HEK293 (cell line): ENCODE data around the gene GGA1.

Experiments
- CTCF ChIA-PET: fragments of 350-600 bp; formaldehyde crosslinking; extraction: SDS; loops from one replicate; lab custom pipeline; 2021; ENCODE audit warnings: antibody characterized with exemption; lab: Yijun Ruan, JAX
- POLR2A ChIA-PET: fragments of 300-600 bp; formaldehyde crosslinking; extraction: SDS; loops from one replicate; lab custom pipeline; 2020; ENCODE audit warnings: antibody characterized with exemption, inconsistent platforms; lab: Yijun Ruan, JAX
- H3K27ac ChIP-seq: fragments of 200-500 bp; sonication (Bioruptor generic); 2 replicates; pipeline ENCODE4 v1.5.1; 2014; ENCODE audit warnings: low read depth, low read length, control low read depth, inconsistent platforms; ENCODE audit errors: extremely low read depth
- H3K36me3 ChIP-seq, 2 experiments: fragments of 200-500 bp in 1 of 2; sonication (Bioruptor generic) in 1 of 2; 1 replicate in 1 of 2; 2 replicates in 1 of 2; pipeline ENCODE4 v1.5.1; 2014 to 2017; ENCODE audit warnings: inconsistent platforms in 2 of 2, low read length in 2 of 2; ENCODE audit not compliant: control insufficient read depth in 2 of 2, insufficient read depth in 1 of 2
- H3K4me1 ChIP-seq: fragments of 200-500 bp; sonication (Bioruptor generic); 2 replicates; pipeline ENCODE4 v1.5.1; 2014; ENCODE audit warnings: mild to moderate bottlenecking, low read length, inconsistent platforms; ENCODE audit not compliant: control insufficient read depth, insufficient read depth
- H3K4me3 ChIP-seq: 2 replicates; pipeline ENCODE4 v1.5.1; 2011; ENCODE audit warnings: low read depth, mild to moderate bottlenecking, control low read depth, low read length, moderate library complexity
- H3K9me3 ChIP-seq: fragments of 200-500 bp; sonication (Bioruptor generic); 2 replicates; pipeline ENCODE4 v1.5.1; 2014; ENCODE audit warnings: low read depth, low read length, inconsistent platforms; ENCODE audit not compliant: control insufficient read depth, insufficient read depth
- BCL11B ChIP-seq: fragments of 450-650 bp; formaldehyde crosslinking; IDR thresholded peaks from 2 replicates; pipeline ENCODE4 v1.5.1; 2016; ENCODE audit warnings: low read depth, missing biosample characterization, missing genetic modification characterization
- HIC1 ChIP-seq: fragments of 450-650 bp; formaldehyde crosslinking; IDR thresholded peaks from 2 replicates; pipeline ENCODE4 v1.5.1; 2016; ENCODE audit warnings: missing biosample characterization, missing genetic modification characterization
- HOXC10 ChIP-seq: sonication (generic); formaldehyde crosslinking; IDR thresholded peaks from 2 replicates; pipeline ENCODE4 v1.8.1; 2023; ENCODE audit warnings: mild to moderate bottlenecking, missing genetic modification reagents
- OSR2 ChIP-seq: fragments of 450-650 bp; formaldehyde crosslinking; IDR thresholded peaks from 2 replicates; pipeline ENCODE4 v1.5.1; 2016; ENCODE audit warnings: missing biosample characterization, missing genetic modification characterization
- SP2 ChIP-seq: fragments of 450-650 bp; formaldehyde crosslinking; IDR thresholded peaks from 2 replicates; pipeline ENCODE4 v1.5.1; 2016; ENCODE audit warnings: missing biosample characterization, missing genetic modification characterization
- SP7 ChIP-seq: fragments of 450-650 bp; formaldehyde crosslinking; IDR thresholded peaks from 2 replicates; pipeline ENCODE4 v1.5.1; 2016; ENCODE audit warnings: missing biosample characterization, missing genetic modification characterization
- YY2 ChIP-seq: fragments of 450-650 bp; formaldehyde crosslinking; IDR thresholded peaks from 2 replicates; pipeline ENCODE4 v1.5.1; 2016; ENCODE audit warnings: missing biosample characterization, missing genetic modification characterization
- ZBTB17 ChIP-seq: fragments of 450-650 bp; formaldehyde crosslinking; IDR thresholded peaks from 2 replicates; pipeline ENCODE4 v1.5.1; 2016; ENCODE audit warnings: missing biosample characterization, missing genetic modification characterization
- ZFHX2 ChIP-seq: fragments of 450-650 bp; formaldehyde crosslinking; conservative IDR thresholded peaks from 2 replicates; pipeline ENCODE4 v1.5.1; 2016; ENCODE audit warnings: missing biosample characterization, missing genetic modification characterization
- ZFP37 ChIP-seq: fragments of 450-650 bp; formaldehyde crosslinking; IDR thresholded peaks from 2 replicates; pipeline ENCODE4 v1.5.1; 2016; ENCODE audit warnings: missing biosample characterization, missing genetic modification characterization
- ZNF10 ChIP-seq: fragments of 450-650 bp; formaldehyde crosslinking; IDR thresholded peaks from 2 replicates; pipeline ENCODE4 v1.5.1; 2017; ENCODE audit warnings: missing biosample characterization, missing genetic modification characterization
- ZNF16 ChIP-seq: fragments of 450-650 bp; formaldehyde crosslinking; IDR thresholded peaks from 2 replicates; pipeline ENCODE4 v1.5.1; 2016; ENCODE audit warnings: low read depth, missing biosample characterization, missing genetic modification characterization
- ZNF19 ChIP-seq: fragments of 450-650 bp; formaldehyde crosslinking; IDR thresholded peaks from 2 replicates; pipeline ENCODE4; 2016; ENCODE audit warnings: missing biosample characterization, missing genetic modification characterization, low read depth
- ZNF23 ChIP-seq: fragments of 450-650 bp; formaldehyde crosslinking; IDR thresholded peaks from 2 replicates; pipeline ENCODE4 v1.5.1; 2016; ENCODE audit warnings: missing biosample characterization, missing genetic modification characterization, borderline replicate concordance
- ZNF274 ChIP-seq, 2 experiments: fragments of 200-500 bp in 1 of 2; fragments of 450-650 bp in 1 of 2; sonication (Bioruptor generic) in 1 of 2; formaldehyde crosslinking in 1 of 2; IDR thresholded peaks; 2 replicates each; pipeline versions ENCODE4 v1.5.1 to v1.6.1; 2014 to 2016; ENCODE audit warnings: borderline replicate concordance in 1 of 2, inconsistent platforms in 1 of 2, low read length in 1 of 2, missing biosample characterization in 1 of 2, missing genetic modification characterization in 1 of 2
- ZNF292 ChIP-seq: fragments of 450-650 bp; formaldehyde crosslinking; IDR thresholded peaks from 2 replicates; pipeline ENCODE4 v1.5.1; 2016; ENCODE audit warnings: low read depth, missing biosample characterization, missing genetic modification characterization, borderline replicate concordance
- ZNF362 ChIP-seq: fragments of 450-650 bp; formaldehyde crosslinking; IDR thresholded peaks from 2 replicates; pipeline ENCODE4 v1.5.1; 2016; ENCODE audit warnings: missing biosample characterization, missing genetic modification characterization
- ZNF366 ChIP-seq: fragments of 450-650 bp; formaldehyde crosslinking; conservative IDR thresholded peaks from 2 replicates; pipeline ENCODE4 v1.5.1; 2016; ENCODE audit warnings: missing biosample characterization, missing genetic modification characterization
- ZNF433 ChIP-seq: fragments of 450-650 bp; formaldehyde crosslinking; IDR thresholded peaks from 2 replicates; pipeline ENCODE4 v1.5.1; 2016; ENCODE audit warnings: missing biosample characterization, missing genetic modification characterization, low read depth
- ZNF596 ChIP-seq: fragments of 450-650 bp; IDR thresholded peaks from 2 replicates; pipeline ENCODE4 v1.5.0; 2018; ENCODE audit warnings: missing biosample characterization, mild to moderate bottlenecking, missing genetic modification characterization, moderate library complexity
- ZNF670 ChIP-seq: fragments of 450-650 bp; formaldehyde crosslinking; IDR thresholded peaks from 2 replicates; pipeline ENCODE4 v1.5.1; 2016; ENCODE audit warnings: missing biosample characterization, missing genetic modification characterization, low read depth
- ZNF677 ChIP-seq: fragments of 450-650 bp; IDR thresholded peaks from 2 replicates; pipeline ENCODE4 v1.5.0; 2018; ENCODE audit warnings: missing biosample characterization, mild to moderate bottlenecking, missing genetic modification characterization, moderate library complexity
- ZNF777 ChIP-seq: fragments of 450-650 bp; formaldehyde crosslinking; IDR thresholded peaks from 2 replicates; pipeline ENCODE4 v1.5.1; 2017; ENCODE audit warnings: missing biosample characterization, missing genetic modification characterization, borderline replicate concordance
- ZNF830 ChIP-seq: fragments of 450-650 bp; IDR thresholded peaks from 2 replicates; pipeline ENCODE4 v1.5.0; 2018; ENCODE audit warnings: missing biosample characterization, missing genetic modification characterization, low read depth, mild to moderate bottlenecking, moderate library complexity

GGA1 gene

DNA sequence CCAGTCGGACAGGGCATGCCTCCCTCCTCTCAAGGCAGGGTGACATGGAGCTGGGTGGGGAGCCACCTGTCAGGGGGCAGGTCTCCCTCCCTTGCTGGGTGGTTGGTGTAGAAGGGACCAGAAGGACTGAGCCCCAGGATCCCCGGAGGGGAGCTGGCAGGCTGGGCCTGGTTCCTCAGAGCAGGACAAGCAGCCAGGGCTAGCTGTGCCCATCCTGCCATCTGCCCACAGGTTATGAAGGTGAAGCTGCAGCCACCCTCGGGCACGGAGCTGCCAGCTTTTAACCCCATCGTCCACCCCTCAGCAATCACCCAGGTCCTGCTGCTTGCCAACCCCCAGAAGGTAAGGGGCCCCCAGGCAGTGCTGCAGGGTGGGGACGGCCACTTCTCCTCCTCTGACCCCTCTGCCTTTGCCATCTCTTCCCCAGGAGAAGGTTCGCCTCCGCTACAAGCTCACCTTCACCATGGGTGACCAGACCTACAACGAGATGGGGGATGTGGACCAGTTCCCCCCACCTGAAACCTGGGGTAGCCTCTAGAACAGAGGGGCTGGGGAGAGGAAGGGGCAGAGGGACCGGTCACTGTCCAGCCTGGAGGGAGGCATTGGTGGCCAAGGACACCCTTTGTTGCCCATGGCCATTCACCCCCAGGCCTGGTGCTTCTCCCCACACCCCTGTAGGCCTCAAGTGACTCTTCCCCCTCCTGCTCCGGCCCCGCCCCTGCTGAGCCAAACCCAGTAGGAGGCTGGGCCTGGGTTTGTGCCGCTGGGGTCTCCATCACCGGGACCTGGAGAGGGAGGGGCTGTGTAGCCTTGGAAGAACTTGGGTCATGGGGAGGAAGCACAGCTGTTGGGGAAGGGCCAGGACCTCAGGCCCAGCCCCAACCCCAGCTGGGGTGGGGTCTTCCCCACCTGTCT is 23.8 kb downstream of the GGA1 start (continued):
- TF ChIP-seq ZNF777 (tag by site-specific recombination) (no peak), ZNF677 (tag by site-specific recombination) (no peak), ZNF10 (no peak), ZNF16 (tag by site-specific recombination) (no peak)

GRCh38 chr22:37633089-37633624 is 24.5 kb downstream of the GGA1 start:
- ChIA-PET CTCF (interaction anchor here (0.6 to 17.0 kb wide), 9 partner anchors 8 to 646 kb away, joined by 3 to 353 read pairs (median 3); partner anchors contain the start of genes LGALS1 and NOL12), POLR2A (interaction anchor here (0.6 to 11.0 kb wide), 10 partner anchors 10 to 120 kb away, joined by 3 to 80 read pairs (median 4); partner anchors contain the start of genes GGA1, LGALS1, NOL12 and PDXP)
- peak overlapping the region; percentile 7; the same call in 1 of the 2 replicates for H3K27ac ChIP-seq
- TF ChIP-seq HIC1 (tag by site-specific recombination): no peak
- no peak for TF ChIP-seq ZNF362 (tag by site-specific recombination)
- no peak for TF ChIP-seq HOXC10 (CRISPR knock-in tag)
- TF ChIP-seq ZFHX2: no peak
- TF ChIP-seq ZBTB17 (tag by site-specific recombination): no peak
- no peak for TF ChIP-seq YY2 (tag by site-specific recombination)
- no peak for TF ChIP-seq ZNF366 (tag by site-specific recombination)
- TF ChIP-seq SP7 (tag by site-specific recombination): no peak
- TF ChIP-seq ZFP37: no peak
- no peak for TF ChIP-seq BCL11B (tag by site-specific recombination)
- no peak for TF ChIP-seq ZNF830 (tag by site-specific recombination)
- no peak for TF ChIP-seq ZNF596
- no peak for TF ChIP-seq ZNF274 (IDR thresholded peaks at IDR 0.05; ENCODE audit: low read length)
- TF ChIP-seq ZNF274 (tag by site-specific recombination; IDR thresholded peaks at IDR 0.05; ENCODE audit: borderline replicate concordance): no peak
- TF ChIP-seq SP2 (tag by site-specific recombination): no peak
- TF ChIP-seq ZNF670 (tag by site-specific recombination): no peak
- TF ChIP-seq ZNF433: no peak
- TF ChIP-seq ZNF23 (tag by site-specific recombination): no peak
- no peak for TF ChIP-seq ZNF19 (tag by site-specific recombination)
- no peak for TF ChIP-seq ZNF292
- no peak for TF ChIP-seq OSR2 (tag by site-specific recombination)
- peaks cover 13% of the 10 kb centered on the region for H3K4me1 ChIP-seq
- H3K36me3 ChIP-seq: peaks cover 0 to 48% of the 10 kb centered on the region in 2 experiments; a peak in 1 of 3 replicates
- H3K4me3 ChIP-seq: no peak overlapping the region
- H3K9me3 ChIP-seq: no peaks in the 10 kb centered on the region
